Transverse colon (tissue), 4 donors: ENCODE measurements around the gene SHISA7. TPM values are rescaled to one million over a fixed set of nuclear protein-coding genes. Genes with fewer than 3 reads are reported as not detected.

ENCODE experiments used
- DNase-seq: peaks from one replicate; pipeline ENCODE4 v3.0.0-alpha.2; 2019
- H3K27ac ChIP-seq, 4 donors: fragments of 200-600 bp; sonication (generic); 2 replicates each; pipeline ENCODE4 v1.5.1; 2016 to 2018; ENCODE audit warnings: inconsistent platforms in 4 of 4
- H3K27me3 ChIP-seq: fragments of 200-600 bp; sonication (generic); 2 replicates; pipeline ENCODE4 v1.5.1; 2017; ENCODE audit warnings: inconsistent platforms
- H3K36me3 ChIP-seq, 4 donors: fragments of 200-600 bp; sonication (generic); 2 replicates each; pipeline ENCODE4 v1.5.1; 2017 to 2019; ENCODE audit warnings: inconsistent platforms in 4 of 4
- H3K4me1 ChIP-seq, 4 donors: fragments of 200-600 bp; sonication (generic); 2 replicates each; pipeline ENCODE4 v1.5.1; 2017 to 2020; ENCODE audit warnings: inconsistent platforms in 4 of 4
- H3K4me3 ChIP-seq, 4 donors: fragments of 200-600 bp; sonication (generic); 1 replicate in 1 of 4; 2 replicates in 3 of 4; pipeline versions ENCODE4 v1.5.1 to v1.6.1; 2017 to 2019; ENCODE audit warnings: inconsistent platforms in 4 of 4
- H3K9me3 ChIP-seq, 2 donors: fragments of 200-600 bp; sonication (generic); 2 replicates each; pipeline ENCODE4 v1.5.1; 2017 to 2019; ENCODE audit warnings: inconsistent platforms in 2 of 2
- CTCF ChIP-seq, 5 experiments: fragments of 200-600 bp in 3 of 5; fragments of 450-650 bp in 2 of 5; sonication (generic) in 3 of 5; IDR thresholded peaks; 1 replicate in 2 of 5; 2 replicates in 3 of 5; pipeline ENCODE4 v1.5.1; 2016 to 2017; ENCODE audit warnings: antibody characterized with exemption in 5 of 5, inconsistent platforms in 3 of 5, mild to moderate bottlenecking in 2 of 5, moderate library complexity in 1 of 5
- EP300 ChIP-seq: sonication (generic); formaldehyde crosslinking; IDR thresholded peaks from one replicate; pipeline ENCODE4 v1.6.1; 2017; ENCODE audit warnings: antibody characterized with exemption, low read depth
- POLR2A ChIP-seq: fragments of 450-650 bp; IDR thresholded peaks from one replicate; pipeline ENCODE4 v1.6.1; 2016; ENCODE audit warnings: antibody characterized with exemption, mild to moderate bottlenecking, moderate library complexity
- POLR2AphosphoS5 ChIP-seq, 3 donors: sonication (generic); formaldehyde crosslinking; IDR thresholded peaks; one replicate each; pipeline ENCODE4 v1.6.1; 2016; ENCODE audit warnings: antibody characterized with exemption in 3 of 3
- WGBS, 2 donors: methylation state at CpG; one replicate each; pipeline ENCODE4 v1.1.5; 2018; ENCODE audit warnings: low coverage in 1 of 2; 5-methylcytosine and 5-hydroxymethylcytosine counted together
- in situ Hi-C, 4 donors: fragments of 200-750 bp; cut with MboI; loops; one replicate each; pipeline versions ENCODE4 v1.15.0 to v1.15.1; 2017; ENCODE audit warnings: low sequenced_read_pairs in 3 of 4, low pct_ligation_motif_present in 1 of 4, low pct_unique_long_range_greater_than_20kb in 1 of 4
- intact Hi-C: fragments of 100-400 bp; cut with DNase I; formaldehyde crosslinking; loops from one replicate; pipeline ENCODE4 v1.15.1; 2023; ENCODE audit warnings: low total_unique reads
- total RNA-seq, 4 donors: library from RNA; depleted of rRNA; stranded (reverse); fragments of >200 nt; gene quantifications; one replicate each; pipeline ENCODE4 v1.1.0, GENCODE V29; 2016

SHISA7 gene
- total RNA-seq, 4 donors from 2014 or later, result 0.75 TPM; not detected in 3

- WGBS, 2 donors, result 79% methylated on average over 47 of the region's 52 CpGs; no CpG with 5 or more reads in 1 of the 2 donors
- Histone ChIP-seq H3K9me3 (no peaks in the 10 kb centered on the region), H3K27ac (peak overlapping the region; percentile 29 to 94 (median 67)), H3K4me1 (peaks cover 19 to 41% (median 29%) of the 10 kb centered on the region in 4 donors), H3K4me3 (no peak overlapping the region), H3K27me3 (peaks cover 18% of the 10 kb centered on the region), H3K36me3 (no peaks in the 10 kb centered on the region)
- in situ Hi-C loops, result loop anchor here in 1 of 4 donors (10.0 kb wide), 1 partner anchor 356 kb away; no protein-coding TSS in a partner anchor
- no peak for TF ChIP-seq CTCF (IDR thresholded peaks at IDR 0.05)
- no peak for TF ChIP-seq POLR2AphosphoS5 (IDR thresholded peaks at IDR 0.05)
- TF ChIP-seq EP300, result no peak
- TF ChIP-seq POLR2A, result no peak
- intact Hi-C loops, result no loop called here
- DNase-seq, result no peak
Observed at GRCh38 chr19:55490478-55491432, 47.7 kb upstream of the SHISA7 start.

- H3K27me3 ChIP-seq, result peaks cover 22% of the 10 kb centered on the region
- peak overlapping the region in 2 of 4 donors; percentile 0 to 16 for H3K4me3 ChIP-seq
- peaks cover 27 to 50% (median 37%) of the 10 kb centered on the region in 4 donors for H3K4me1 ChIP-seq
- DNase-seq, result no peak
- intact Hi-C loops (no loop called here), in situ Hi-C loops (loop anchor here in 1 of 4 donors (10.0 kb wide), 1 partner anchor 355 kb away; no protein-coding TSS in a partner anchor)
- TF ChIP-seq EP300 (no peak), POLR2AphosphoS5 (IDR thresholded peaks at IDR 0.05) (no peak), CTCF (IDR thresholded peaks at IDR 0.05) (no peak), POLR2A (no peak)
- 47% methylated on average over 5 of the region's 21 CpGs; no CpG with 5 or more reads in 1 of the 2 donors for WGBS, 2 donors
- H3K9me3 ChIP-seq, result no peaks in the 10 kb centered on the region
- no peaks in the 10 kb centered on the region for H3K36me3 ChIP-seq
- peak overlapping the region; percentile 64 to 94 (median 88) for H3K27ac ChIP-seq
Observed at GRCh38 chr19:55489711-55490477, 46.8 kb upstream of the SHISA7 start.

GRCh38 chr19:55488986-55489710 lies 46.0 kb upstream of the SHISA7 start:
- peak overlapping the region; percentile 64 to 94 (median 88) for H3K27ac ChIP-seq

More at GRCh38 chr19:55488986-55489710, 46.0 kb upstream of the SHISA7 start:
- H3K4me1 ChIP-seq, result peaks cover 35 to 57% (median 43%) of the 10 kb centered on the region in 4 donors
- no peaks in the 10 kb centered on the region for H3K9me3 ChIP-seq
- H3K4me3 ChIP-seq, result peak overlapping the region in 2 of 4 donors; percentile 0 to 16
- 66% methylated on average over 33 of the region's 36 CpGs; no CpG with 5 or more reads in 1 of the 2 donors for WGBS, 2 donors
- TF ChIP-seq POLR2A (no peak), CTCF (IDR thresholded peaks at IDR 0.05) (no peak), POLR2AphosphoS5 (IDR thresholded peaks at IDR 0.05) (no peak), EP300 (no peak)
- no peak for DNase-seq
- peaks cover 28% of the 10 kb centered on the region for H3K27me3 ChIP-seq
- H3K36me3 ChIP-seq, result no peaks in the 10 kb centered on the region
- intact Hi-C loops, result no loop called here
- in situ Hi-C loops, result no loop called here
